ENCODE results near the gene PODNL1. TPM values are rescaled to one million over a fixed set of nuclear protein-coding genes. Genes with fewer than 3 reads are reported as not detected.

Gene PODNL1
- total and polyA plus RNA-seq, 2 of the 13 experiments (the other 11 are each of a cell fraction or from before 2014, with no cell fraction given), result 0.18 TPM; not detected in 1

GRCh38 chr19:13951799-13952153, 13.6 kb upstream of the PODNL1 start (continued):
- TF ChIP-seq ZNF687 (CRISPR knock-in tag; IDR thresholded peaks at IDR 0.05) (peak; percentile 39; the same call in 1 of the 2 replicates), ARNT2 (CRISPR knock-in tag; IDR thresholded peaks at IDR 0.05; ENCODE audit: low read depth) (0 out of 2 replicates have a peak, but pooled peaks have one; percentile 2)

- BruUV-seq (replicated peaks), result no TSS peak
Observed at GRCh38 chr19:13951043-13951442, 12.8 kb upstream of the PODNL1 start.

More at GRCh38 chr19:13951043-13951442, 12.8 kb upstream of the PODNL1 start:
- no peak for TF ChIP-seq ZNF776 (CRISPR knock-in tag; IDR thresholded peaks at IDR 0.05)
- TF ChIP-seq ZNF850 (CRISPR knock-in tag; conservative IDR thresholded peaks at IDR 0.05), result no peak
- TF ChIP-seq ZNF468 (CRISPR knock-in tag; IDR thresholded peaks at IDR 0.05), result no peak
- no peak for TF ChIP-seq ZBTB8A (CRISPR knock-in tag; IDR thresholded peaks at IDR 0.05; ENCODE audit: borderline replicate concordance, low read depth)
- ATAC-seq (no peak), DNase-seq (ENCODE audit: low spot score) (no peak), FAIRE-seq (no peak)
- Histone ChIP-seq H3K27ac (ENCODE audit: extremely low read length, insufficient read depth, low read length) (no peak overlapping the region), H3K4me1 (ENCODE audit: insufficient read depth, low read length) (peaks cover 10% of the 10 kb centered on the region), H3K27me3 (ENCODE audit: control insufficient read depth in 1 of 2, insufficient read depth in 2 of 2, low read length in 2 of 2) (no peaks in the 10 kb centered on the region; a peak in 1 of 5 replicates), H3K4me3 (replicated peaks in 1 of 3; ENCODE audit: insufficient read depth in 1 of 3, low read depth in 2 of 3, low read length in 3 of 3) (no peak overlapping the region), H2AFZ (ENCODE audit: low read length) (no peak overlapping the region), H3K9me3 (ENCODE audit: low read length) (no peaks in the 10 kb centered on the region), H3K36me3 (replicated peaks in 1 of 2; ENCODE audit: control insufficient read depth in 1 of 2, insufficient read depth in 2 of 2, low read length in 2 of 2) (peaks cover 6 to 16% of the 10 kb centered on the region in 2 experiments; a peak in 4 of 5 replicates), H3K9ac (ENCODE audit: insufficient read depth, low read depth, low read length) (no peak overlapping the region), H4K20me1 (ENCODE audit: insufficient read depth, low read length) (no peaks in the 10 kb centered on the region), H3K4me2 (ENCODE audit: low read depth, low read length) (no peak overlapping the region), H3K79me2 (ENCODE audit: insufficient read depth, low read length) (peaks cover 14% of the 10 kb centered on the region)
- POLR2A ChIA-PET, result no interaction called here
- CTCF ChIA-PET (ENCODE audit: low intra/inter-chr PET ratio, low total read pairs), result no interaction called here
- intact Hi-C loops (cut with micrococcal nuclease; ENCODE audit: unreplicated experiment), result no loop called here
- 15% methylated on average over 2 of the region's 2 CpGs for WGBS (ENCODE audit: low lambda C conversion rate)
- in situ Hi-C loops (cut with HindIII; ENCODE audit: extremely low pct_ligation_motif_present, low pct_unique_long_range_greater_than_20kb), result loop anchor here (5.0 kb wide), 1 partner anchor 69 kb away; no protein-coding TSS in a partner anchor
